ENCODE data around the gene TRIM37.
"Not testable (repeated sequence)": the region's sequence is repeated elsewhere in the genome, so short reads cannot be mapped to it uniquely, and the experiment has no call there.

TRIM37 gene

GRCh38 chr17:58993311-58993710, 113.4 kb downstream of the TRIM37 start:
- DNase-seq (ENCODE audit: low read depth): no peak

GRCh38 chr17:58991718-58992331, 114.9 kb downstream of the TRIM37 start:
- DNase-seq (ENCODE audit: low read depth): peak; percentile 10

GRCh38 chr17:58989629-58990028, 117.1 kb downstream of the TRIM37 start:
- no peak for DNase-seq (ENCODE audit: low read depth)

- DNase-seq (ENCODE audit: low read depth): no peak
Observed at GRCh38 chr17:58985971-58986370, 120.7 kb downstream of the TRIM37 start.

- no peak for DNase-seq (ENCODE audit: low read depth)
Observed at GRCh38 chr17:58985367-58985766, 121.3 kb downstream of the TRIM37 start.

GRCh38 chr17:58982626-58983025, 124.1 kb downstream of the TRIM37 start:
- no peak for DNase-seq (ENCODE audit: low read depth)

- no peak for DNase-seq (ENCODE audit: low read depth)
Observed at GRCh38 chr17:58980706-58981481, 125.8 kb downstream of the TRIM37 start.

GRCh38 chr17:58976541-58976940, 130.1 kb downstream of the TRIM37 start:
- no peak for DNase-seq (ENCODE audit: low read depth)

GRCh38 chr17:58974354-58974753, 132.3 kb downstream of the TRIM37 start:
- no peak for DNase-seq (ENCODE audit: low read depth)

- peak; percentile 7 for DNase-seq (ENCODE audit: low read depth)
Observed at GRCh38 chr17:58970609-58971450, 135.8 kb downstream of the TRIM37 start.

- DNase-seq (ENCODE audit: low read depth): no peak
Observed at GRCh38 chr17:58969612-58970011, 137.1 kb downstream of the TRIM37 start.

- no peak for DNase-seq (ENCODE audit: low read depth)
Observed at GRCh38 chr17:58969156-58969555, 137.5 kb downstream of the TRIM37 start.

- DNase-seq (ENCODE audit: low read depth): no peak
Observed at GRCh38 chr17:58968426-58969061, 138.1 kb downstream of the TRIM37 start.

- DNase-seq (ENCODE audit: low read depth): no peak
Observed at GRCh38 chr17:58966208-58966607, 140.5 kb downstream of the TRIM37 start.

- DNase-seq (ENCODE audit: low read depth): no peak
Observed at GRCh38 chr17:58965221-58965620, 141.5 kb downstream of the TRIM37 start.

- peak; percentile 21 for DNase-seq (ENCODE audit: low read depth)
Observed at GRCh38 chr17:58960068-58960467, 146.6 kb downstream of the TRIM37 start.

- DNase-seq (ENCODE audit: low read depth): not testable (repeated sequence)
Observed at GRCh38 chr17:58957725-58958073, 149.0 kb downstream of the TRIM37 start.

GRCh38 chr17:58956997-58957724, 149.5 kb downstream of the TRIM37 start:
- DNase-seq (ENCODE audit: low read depth): no peak

- DNase-seq (ENCODE audit: low read depth): not testable (repeated sequence)
Observed at GRCh38 chr17:58954358-58954757, 152.3 kb downstream of the TRIM37 start.

GRCh38 chr17:58947824-58948223, 158.9 kb downstream of the TRIM37 start:
- DNase-seq (ENCODE audit: low read depth): no peak

GRCh38 chr17:58947411-58947810, 159.3 kb downstream of the TRIM37 start:
- no peak for DNase-seq (ENCODE audit: low read depth)

- DNase-seq (ENCODE audit: low read depth): no peak
Observed at GRCh38 chr17:58944166-58944565, 162.5 kb downstream of the TRIM37 start.

All from GM04504 (cell line).